ENCODE results near the gene PIK3AP1. TPM values are rescaled to one million over a fixed set of nuclear protein-coding genes. Genes with fewer than 3 reads are reported as not detected.

Gene PIK3AP1
- polyA plus RNA-seq, 1 of the 3 experiments (the other 2 are of a cell fraction), result 0.07 TPM

- no peaks in the 10 kb centered on the region for H3K27me3 ChIP-seq (ENCODE audit: insufficient read depth)
- no peak overlapping the region for H3K4me2 ChIP-seq
- no peak overlapping the region for H3K4me3 ChIP-seq (ENCODE audit: low read depth in 2 of 2, low read length in 1 of 2)
- H3K9me3 ChIP-seq, result no peaks in the 10 kb centered on the region
- H4K20me1 ChIP-seq (ENCODE audit: insufficient read depth), result peaks cover 98% of the 10 kb centered on the region
- no peak for DNase-seq
- no peaks in the 10 kb centered on the region for H3K9me2 ChIP-seq
- H3F3A ChIP-seq (replicated peaks; ENCODE audit: insufficient read depth), result peaks cover 4% of the 10 kb centered on the region
- ChIA-PET POLR2A (no interaction called here), CTCF (interaction anchor here (0.6 to 0.8 kb wide), 3 partner anchors 10 to 659 kb away, joined by 3 read pairs; no protein-coding TSS in a partner anchor)
- peaks cover 0 to 2% of the 10 kb centered on the region in 2 experiments; a peak in 2 of 4 replicates for H3K4me1 ChIP-seq (ENCODE audit: control insufficient read depth in 1 of 2, insufficient read depth in 2 of 2, low read depth in 1 of 2, low read length in 1 of 2)
- H3K9ac ChIP-seq, result no peak overlapping the region
- 87% methylated on average over 1 of the region's 1 CpG for WGBS (ENCODE audit: low lambda C conversion rate)
- peaks cover 100% of the 10 kb centered on the region for H3K79me2 ChIP-seq (ENCODE audit: insufficient read depth)
- peaks cover 25 to 28% of the 10 kb centered on the region in 2 experiments for H3K36me3 ChIP-seq (replicated peaks in 1 of 2; ENCODE audit: control insufficient read depth in 1 of 2, insufficient read depth in 2 of 2, low read length in 1 of 2)
- TF ChIP-seq YY1 (IDR thresholded peaks at IDR 0.05; ENCODE audit: low read depth) (no peak), RFX5 (IDR thresholded peaks at IDR 0.05; ENCODE audit: low read length) (no peak), ZBTB33 (IDR thresholded peaks at IDR 0.05; ENCODE audit: borderline replicate concordance, low read depth) (no peak), RCOR1 (IDR thresholded peaks at IDR 0.05; ENCODE audit: low read length) (no peak)
- TF ChIP-seq, protein P1, sequence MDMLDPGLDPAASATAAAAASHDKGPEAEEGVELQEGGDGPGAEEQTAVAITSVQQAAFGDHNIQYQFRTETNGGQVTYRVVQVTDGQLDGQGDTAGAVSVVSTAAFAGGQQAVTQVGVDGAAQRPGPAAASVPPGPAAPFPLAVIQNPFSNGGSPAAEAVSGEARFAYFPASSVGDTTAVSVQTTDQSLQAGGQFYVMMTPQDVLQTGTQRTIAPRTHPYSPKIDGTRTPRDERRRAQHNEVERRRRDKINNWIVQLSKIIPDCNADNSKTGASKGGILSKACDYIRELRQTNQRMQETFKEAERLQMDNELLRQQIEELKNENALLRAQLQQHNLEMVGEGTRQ (IDR thresholded peaks at IDR 0.05; ENCODE audit: borderline replicate concordance, low read depth, low read length), result no peak
- no peak overlapping the region for H3K27ac ChIP-seq (ENCODE audit: low read depth in 2 of 2, low read length in 1 of 2)
- no peak overlapping the region for H2AFZ ChIP-seq (ENCODE audit: low read depth)
Observed at GRCh38 chr10:96577069-96577468, 143.2 kb downstream of the PIK3AP1 start.

GRCh38 chr10:96576277-96576980 is 143.9 kb downstream of the PIK3AP1 start:
- Histone ChIP-seq H3K36me3 (replicated peaks in 1 of 2; ENCODE audit: control insufficient read depth in 1 of 2, insufficient read depth in 2 of 2, low read length in 1 of 2) (peaks cover 25 to 28% of the 10 kb centered on the region in 2 experiments), H4K20me1 (ENCODE audit: insufficient read depth) (peaks cover 98% of the 10 kb centered on the region), H3K9me2 (no peaks in the 10 kb centered on the region), H3K9me3 (no peaks in the 10 kb centered on the region), H3K79me2 (ENCODE audit: insufficient read depth) (peaks cover 100% of the 10 kb centered on the region), H3K4me1 (ENCODE audit: control insufficient read depth in 1 of 2, insufficient read depth in 2 of 2, low read depth in 1 of 2, low read length in 1 of 2) (peaks cover 0 to 2% of the 10 kb centered on the region in 2 experiments; a peak in 2 of 4 replicates), H3K9ac (no peak overlapping the region), H3K4me2 (no peak overlapping the region), H2AFZ (ENCODE audit: low read depth) (no peak overlapping the region), H3K27ac (ENCODE audit: low read depth in 2 of 2, low read length in 1 of 2) (no peak overlapping the region), H3F3A (replicated peaks; ENCODE audit: insufficient read depth) (peaks cover under 1% of the 10 kb centered on the region), H3K27me3 (ENCODE audit: insufficient read depth) (no peaks in the 10 kb centered on the region), H3K4me3 (ENCODE audit: low read depth in 2 of 2, low read length in 1 of 2) (no peak overlapping the region)
- no peak for DNase-seq
- POLR2A ChIA-PET, result no interaction called here
- CTCF ChIA-PET, result interaction anchor here (0.6 to 0.8 kb wide), 2 partner anchors 65 to 660 kb away, joined by 3 read pairs; no protein-coding TSS in a partner anchor
- 96% methylated on average over 1 of the region's 1 CpG for WGBS (ENCODE audit: low lambda C conversion rate)
- TF ChIP-seq, protein P2, sequence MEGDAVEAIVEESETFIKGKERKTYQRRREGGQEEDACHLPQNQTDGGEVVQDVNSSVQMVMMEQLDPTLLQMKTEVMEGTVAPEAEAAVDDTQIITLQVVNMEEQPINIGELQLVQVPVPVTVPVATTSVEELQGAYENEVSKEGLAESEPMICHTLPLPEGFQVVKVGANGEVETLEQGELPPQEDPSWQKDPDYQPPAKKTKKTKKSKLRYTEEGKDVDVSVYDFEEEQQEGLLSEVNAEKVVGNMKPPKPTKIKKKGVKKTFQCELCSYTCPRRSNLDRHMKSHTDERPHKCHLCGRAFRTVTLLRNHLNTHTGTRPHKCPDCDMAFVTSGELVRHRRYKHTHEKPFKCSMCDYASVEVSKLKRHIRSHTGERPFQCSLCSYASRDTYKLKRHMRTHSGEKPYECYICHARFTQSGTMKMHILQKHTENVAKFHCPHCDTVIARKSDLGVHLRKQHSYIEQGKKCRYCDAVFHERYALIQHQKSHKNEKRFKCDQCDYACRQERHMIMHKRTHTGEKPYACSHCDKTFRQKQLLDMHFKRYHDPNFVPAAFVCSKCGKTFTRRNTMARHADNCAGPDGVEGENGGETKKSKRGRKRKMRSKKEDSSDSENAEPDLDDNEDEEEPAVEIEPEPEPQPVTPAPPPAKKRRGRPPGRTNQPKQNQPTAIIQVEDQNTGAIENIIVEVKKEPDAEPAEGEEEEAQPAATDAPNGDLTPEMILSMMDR (IDR thresholded peaks at IDR 0.05), result no peak
- TF ChIP-seq REST (IDR thresholded peaks at IDR 0.05; ENCODE audit: low read depth, low read length) (no peak), MXI1 (IDR thresholded peaks at IDR 0.05; ENCODE audit: low read depth, low read length) (no peak), RFX5 (IDR thresholded peaks at IDR 0.05; ENCODE audit: low read length) (no peak), FOSL2 (IDR thresholded peaks at IDR 0.05; ENCODE audit: borderline replicate concordance, low read depth) (no peak), NRF1 (IDR thresholded peaks at IDR 0.05; ENCODE audit: low read depth, low read length) (no peak), SIN3A (IDR thresholded peaks at IDR 0.05; ENCODE audit: borderline replicate concordance, low read depth, low read length) (no peak), GABPA (IDR thresholded peaks at IDR 0.05; ENCODE audit: low read depth) (no peak), ELF1 (IDR thresholded peaks at IDR 0.05) (no peak), MEF2A (IDR thresholded peaks at IDR 0.05; ENCODE audit: borderline replicate concordance, low read depth) (no peak)
- TF ChIP-seq, protein P3, sequence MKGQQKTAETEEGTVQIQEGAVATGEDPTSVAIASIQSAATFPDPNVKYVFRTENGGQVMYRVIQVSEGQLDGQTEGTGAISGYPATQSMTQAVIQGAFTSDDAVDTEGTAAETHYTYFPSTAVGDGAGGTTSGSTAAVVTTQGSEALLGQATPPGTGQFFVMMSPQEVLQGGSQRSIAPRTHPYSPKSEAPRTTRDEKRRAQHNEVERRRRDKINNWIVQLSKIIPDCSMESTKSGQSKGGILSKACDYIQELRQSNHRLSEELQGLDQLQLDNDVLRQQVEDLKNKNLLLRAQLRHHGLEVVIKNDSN (IDR thresholded peaks at IDR 0.05; ENCODE audit: borderline replicate concordance, low read depth), result no peak
